K562 (cell line): ENCODE measurements around the gene ZBED2. TPM values are rescaled to one million over a fixed set of nuclear protein-coding genes. Genes with fewer than 3 reads are reported as not detected.

Experiments used
- ATAC-seq: fragments of 200-7000 bp; cut with Tn5 transposase; 3 replicates; pipeline ENCODE4 v1.9.1; 2020; ENCODE audit warnings: moderate library complexity
- BruUV-seq: library from RNA; stranded (reverse); fragments of 400-500 nt; replicated peaks from 2 replicates; lab custom pipeline; 2021; lab: Mats Ljungman, UMichigan
- CTCF ChIA-PET: fragments of 300-600 bp; formaldehyde crosslinking; extraction: SDS; loops from one replicate; lab custom pipeline; 2021; ENCODE audit warnings: low intra/inter-chr PET ratio; lab: Yijun Ruan, JAX
- POLR2A ChIA-PET: fragments of 300-600, 350-650 bp; sonication (Branson Sonifier 250); formaldehyde crosslinking; extraction: SDS; loops from one replicate; lab custom pipeline; 2021; ENCODE audit warnings: antibody characterized with exemption, inconsistent platforms; lab: Yijun Ruan, JAX
- DNase-seq, 4 experiments: peaks; one replicate each; pipeline versions ENCODE4 v3.0.0 to v3.0.0-alpha.2; 2011 to 2018; ENCODE audit warnings: low spot score in 3 of 4, mixed read lengths in 3 of 4; ENCODE audit errors: extremely low read depth in 1 of 4
- FAIRE-seq: peaks from 2 replicates; lab custom pipeline; 2011; peaks lifted over from hg19 to GRCh38; lab: Jason Lieb, UNC
- H2AFZ ChIP-seq: 2 replicates; pipeline ENCODE4 v1.6.0; 2011; ENCODE audit warnings: low read depth, low read length, control low read depth, inconsistent platforms
- H3K27ac ChIP-seq: fragments of 200-600 bp; 3 replicates; pipeline ENCODE4 v1.8.0; 2011; ENCODE audit warnings: low read depth, mild to moderate bottlenecking, control low read depth, inconsistent platforms, low read length, moderate library complexity, mixed read lengths; ENCODE audit errors: extremely low read depth
- H3K27me3 ChIP-seq, 2 experiments: fragments of 300-600 bp in 1 of 2; 2 replicates in 1 of 2; 3 replicates in 1 of 2; pipeline versions ENCODE4 v1.6.0 to v1.8.0; 2011; ENCODE audit warnings: inconsistent platforms in 2 of 2, low read length in 2 of 2, mild to moderate bottlenecking in 1 of 2, mixed read lengths in 1 of 2, moderate library complexity in 1 of 2; ENCODE audit not compliant: control insufficient read depth in 2 of 2, insufficient read depth in 2 of 2
- H3K36me3 ChIP-seq: fragments of 300-600 bp; 3 replicates; pipeline ENCODE4 v1.8.0; 2011; ENCODE audit warnings: mild to moderate bottlenecking, low read length, inconsistent platforms; ENCODE audit not compliant: control insufficient read depth, insufficient read depth
- H3K4me1 ChIP-seq, 2 experiments: fragments of 200-600 bp in 1 of 2; replicated peaks in 1 of 2; 2 replicates in 1 of 2; 3 replicates in 1 of 2; pipeline versions ENCODE4 v1.5.1 to v1.8.0; 2011; ENCODE audit warnings: inconsistent platforms in 2 of 2, low read length in 2 of 2, mild to moderate bottlenecking in 1 of 2, mixed read lengths in 1 of 2, moderate library complexity in 1 of 2; ENCODE audit not compliant: control insufficient read depth in 2 of 2, insufficient read depth in 2 of 2
- H3K4me2 ChIP-seq: 2 replicates; pipeline ENCODE4 v1.6.1; 2011; ENCODE audit warnings: low read length, control low read depth, inconsistent platforms, mixed read lengths; ENCODE audit not compliant: insufficient read depth
- H3K4me3 ChIP-seq: fragments of 200-600 bp; sonication (generic), shearing (Covaris generic); 2 replicates; pipeline ENCODE4 v1.5.1; 2016; ENCODE audit warnings: control low read depth, inconsistent platforms
- H3K79me2 ChIP-seq: fragments of 200-600 bp; 3 replicates; pipeline ENCODE4 v1.8.0; 2011; ENCODE audit warnings: low read length, inconsistent platforms; ENCODE audit not compliant: control insufficient read depth, insufficient read depth
- H3K9ac ChIP-seq, 2 experiments: 2 replicates each; pipeline versions ENCODE4 v1.6.0 to v1.6.1; 2011; ENCODE audit warnings: low read depth in 2 of 2, low read length in 2 of 2, control low read depth in 1 of 2, inconsistent platforms in 1 of 2, mild to moderate bottlenecking in 1 of 2, mixed read lengths in 1 of 2; ENCODE audit not compliant: insufficient read depth in 1 of 2
- H3K9me1 ChIP-seq: one replicate; pipeline ENCODE4 v1.6.0; 2011; ENCODE audit warnings: inconsistent platforms, mild to moderate bottlenecking, low read length, moderate library complexity; ENCODE audit not compliant: control insufficient read depth, insufficient read depth
- H3K9me3 ChIP-seq: replicated peaks from 2 replicates; pipeline ENCODE4 v1.5.1; 2011; ENCODE audit warnings: low read depth, low read length, inconsistent platforms; ENCODE audit not compliant: control insufficient read depth, insufficient read depth
- H4K20me1 ChIP-seq: replicated peaks from 2 replicates; pipeline ENCODE4 v1.6.1; 2011; ENCODE audit warnings: low read length, inconsistent platforms, mixed read lengths; ENCODE audit not compliant: control insufficient read depth, insufficient read depth
- BHLHE40 ChIP-seq: IDR thresholded peaks from 2 replicates; pipeline ENCODE4 v1.6.1; 2011; ENCODE audit warnings: low read length, improper control_type of control experiment
- CBX5 ChIP-seq: IDR thresholded peaks from 2 replicates; pipeline ENCODE4 v1.6.1; 2014; ENCODE audit warnings: low read depth, borderline replicate concordance
- ERF ChIP-seq: fragments of 450-650 bp; formaldehyde crosslinking; IDR thresholded peaks from 2 replicates; pipeline ENCODE4 v1.4.0; 2020; ENCODE audit warnings: mild to moderate bottlenecking, mixed read lengths
- FOS ChIP-seq: IDR thresholded peaks from 3 replicates; pipeline ENCODE4 v1.6.1; 2011; ENCODE audit not compliant: insufficient read length; ENCODE audit errors: extremely low read depth
- FOSL1 ChIP-seq: fragments of 200-800 bp; sonication (Bioruptor generic); conservative IDR thresholded peaks from 2 replicates; pipeline ENCODE4 v1.6.1; 2016; ENCODE audit warnings: missing genetic modification characterization, missing compliant biosample characterization
- NFATC3 ChIP-seq: fragments of 450-650 bp; IDR thresholded peaks from 2 replicates; pipeline ENCODE4 v1.6.1; 2017; ENCODE audit warnings: mild to moderate bottlenecking
- SETDB1 ChIP-seq: IDR thresholded peaks from one replicate; pipeline ENCODE4 v1.6.1; 2012; ENCODE audit warnings: low read length, control low read depth, inconsistent platforms
- SREBF2 ChIP-seq: sonication (generic); formaldehyde crosslinking; IDR thresholded peaks from 2 replicates; pipeline ENCODE4 v1.4.0; 2020; ENCODE audit warnings: mild to moderate bottlenecking, missing genetic modification reagents
- ZNF217 ChIP-seq: sonication (generic); formaldehyde crosslinking; IDR thresholded peaks from 2 replicates; pipeline ENCODE4 v1.8.0; 2022; ENCODE audit warnings: mild to moderate bottlenecking, missing genetic modification reagents
- ZNF311 ChIP-seq: fragments of 250-450 bp; sonication (Bioruptor Pico); IDR thresholded peaks from 2 replicates; pipeline ENCODE4 v1.4.0; 2020; ENCODE audit warnings: mild to moderate bottlenecking, moderate library complexity
- ZNF780A ChIP-seq: fragments of 250-450 bp; sonication (Bioruptor Pico); IDR thresholded peaks from 2 replicates; pipeline ENCODE4 v1.5.0; 2021; ENCODE audit warnings: mild to moderate bottlenecking
- WGBS: fragments of 100-300 bp; shearing (Covaris generic); methylation state at CpG from one replicate; pipeline ENCODE4 v1.1.6; 2016; ENCODE audit warnings: low coverage, mixed read lengths; ENCODE audit not compliant: insufficient coverage; ENCODE audit errors: missing lambda C conversion rate; 5-methylcytosine and 5-hydroxymethylcytosine counted together
- in situ Hi-C: fragments of 300-500 bp; cut with MboI; formaldehyde crosslinking; loops from 4 replicates; pipeline ENCODE4 v1.15.0; 2018; ENCODE audit warnings: inconsistent platforms, mixed read lengths
- intact Hi-C: fragments of 100-400 bp; cut with micrococcal nuclease; formaldehyde crosslinking; loops from 2 replicates; pipeline ENCODE4 v1.14.2; 2022
- polyA plus RNA-seq, 8 experiments: library from polyadenylated mRNA; depleted of rRNA in 4 of 8; stranded (reverse) in 5 of 8; unstranded in 3 of 8; fragments of >200 nt; fragmentation: Nextera tagmentation in 2 of 8; fragmentation: Illumina TruSeq in 1 of 8; extraction: Ambion mirVana in 2 of 8; extraction: Trizol in 1 of 8; gene quantifications; 2 replicates each; pipeline versions ENCODE4 v1.2.1 to v1.2.3, GENCODE V29; 2011 to 2014; ENCODE audit warnings: inconsistent platforms in 1 of 8, missing spikeins in 1 of 8
- total RNA-seq, 7 experiments: library from RNA; depleted of rRNA in 6 of 7; stranded (reverse); fragments of >200 nt in 6 of 7; fragmentation: Illumina TruSeq in 2 of 7; extraction: Trizol in 2 of 7; gene quantifications; 2 replicates each; pipeline versions ENCODE4 v1.2.1 to v1.2.3, GENCODE V29; 2011 to 2021; ENCODE audit warnings: low replicate concordance in 1 of 7
- TF ChIP-seq, protein P1 (sequence below): fragments of 450-650 bp; formaldehyde crosslinking; IDR thresholded peaks from 2 replicates; pipeline ENCODE4 v1.4.0; 2022; ENCODE audit warnings: missing genetic modification characterization
- TF ChIP-seq, protein P2 (sequence below): fragments of 450-650 bp; IDR thresholded peaks from 2 replicates; pipeline ENCODE4 v1.6.1; 2016; ENCODE audit warnings: mild to moderate bottlenecking
- TF ChIP-seq, protein P3 (sequence below): fragments of 250-450 bp; sonication (Bioruptor Pico); IDR thresholded peaks from 2 replicates; pipeline ENCODE4 v1.5.0; 2022; ENCODE audit warnings: mild to moderate bottlenecking

The ZBED2 gene
- total and polyA plus RNA-seq, 9 of the 15 experiments (the other 6 are each of a cell fraction or from before 2014, with no cell fraction given) = 0.11 TPM; not detected in 8

DNA sequence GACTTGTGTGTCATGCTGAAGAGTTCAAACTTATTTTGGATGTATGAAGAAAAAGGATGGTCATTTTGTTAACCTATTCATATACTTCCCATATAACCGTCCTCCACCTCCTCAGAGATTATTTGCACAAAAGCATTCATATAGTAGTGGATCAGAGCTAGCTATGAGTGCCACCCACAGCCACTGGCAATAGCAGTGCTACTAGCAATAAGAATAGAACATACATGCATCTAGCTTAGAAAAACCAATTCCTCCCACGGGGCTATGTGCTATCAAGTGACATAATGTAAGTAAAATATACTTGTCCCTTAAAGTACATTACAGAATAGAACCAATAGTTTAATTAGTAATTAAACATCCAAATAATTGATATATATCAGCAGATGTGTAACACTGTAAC, 10.3 kb upstream of the ZBED2 start:
- no TSS peak for BruUV-seq
- no peak overlapping the region for H3K4me3 ChIP-seq
- H3K4me1 ChIP-seq = no peaks in the 10 kb centered on the region
- WGBS = 13% methylated on average over 2 of the region's 2 CpGs
- ATAC-seq (no peak), FAIRE-seq (no peak)
- CTCF ChIA-PET = no interaction called here
- no peaks in the 10 kb centered on the region for H3K79me2 ChIP-seq
- H2AFZ ChIP-seq = no peak overlapping the region
- in situ Hi-C loops (no loop called here), intact Hi-C loops (no loop called here)
- H3K36me3 ChIP-seq = no peaks in the 10 kb centered on the region
- H3K4me2 ChIP-seq = no peak overlapping the region
- H3K27ac ChIP-seq = no peak overlapping the region
- no peak overlapping the region for H3K9ac ChIP-seq
- POLR2A ChIA-PET = no interaction called here
- no peaks in the 10 kb centered on the region for H3K9me3 ChIP-seq
- no peaks in the 10 kb centered on the region for H4K20me1 ChIP-seq
- no peaks in the 10 kb centered on the region for H3K9me1 ChIP-seq
- H3K27me3 ChIP-seq = no peaks in the 10 kb centered on the region
- TF ChIP-seq, protein P1, sequence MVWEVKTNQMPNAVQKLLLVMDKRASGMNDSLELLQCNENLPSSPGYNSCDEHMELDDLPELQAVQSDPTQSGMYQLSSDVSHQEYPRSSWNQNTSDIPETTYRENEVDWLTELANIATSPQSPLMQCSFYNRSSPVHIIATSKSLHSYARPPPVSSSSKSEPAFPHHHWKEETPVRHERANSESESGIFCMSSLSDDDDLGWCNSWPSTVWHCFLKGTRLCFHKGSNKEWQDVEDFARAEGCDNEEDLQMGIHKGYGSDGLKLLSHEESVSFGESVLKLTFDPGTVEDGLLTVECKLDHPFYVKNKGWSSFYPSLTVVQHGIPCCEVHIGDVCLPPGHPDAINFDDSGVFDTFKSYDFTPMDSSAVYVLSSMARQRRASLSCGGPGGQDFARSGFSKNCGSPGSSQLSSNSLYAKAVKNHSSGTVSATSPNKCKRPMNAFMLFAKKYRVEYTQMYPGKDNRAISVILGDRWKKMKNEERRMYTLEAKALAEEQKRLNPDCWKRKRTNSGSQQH (CRISPR knock-in tag) = no peak
- TF ChIP-seq BHLHE40 (no peak), SREBF2 (no peak), ZNF311 (CRISPR knock-in tag) (no peak), CBX5 (no peak), SETDB1 (no peak), FOS (no peak), NFATC3 (no peak), ZNF217 (CRISPR knock-in tag) (no peak), FOSL1 (tag) (no peak), ERF (no peak), ZNF780A (CRISPR knock-in tag) (no peak)
- TF ChIP-seq, protein P2, sequence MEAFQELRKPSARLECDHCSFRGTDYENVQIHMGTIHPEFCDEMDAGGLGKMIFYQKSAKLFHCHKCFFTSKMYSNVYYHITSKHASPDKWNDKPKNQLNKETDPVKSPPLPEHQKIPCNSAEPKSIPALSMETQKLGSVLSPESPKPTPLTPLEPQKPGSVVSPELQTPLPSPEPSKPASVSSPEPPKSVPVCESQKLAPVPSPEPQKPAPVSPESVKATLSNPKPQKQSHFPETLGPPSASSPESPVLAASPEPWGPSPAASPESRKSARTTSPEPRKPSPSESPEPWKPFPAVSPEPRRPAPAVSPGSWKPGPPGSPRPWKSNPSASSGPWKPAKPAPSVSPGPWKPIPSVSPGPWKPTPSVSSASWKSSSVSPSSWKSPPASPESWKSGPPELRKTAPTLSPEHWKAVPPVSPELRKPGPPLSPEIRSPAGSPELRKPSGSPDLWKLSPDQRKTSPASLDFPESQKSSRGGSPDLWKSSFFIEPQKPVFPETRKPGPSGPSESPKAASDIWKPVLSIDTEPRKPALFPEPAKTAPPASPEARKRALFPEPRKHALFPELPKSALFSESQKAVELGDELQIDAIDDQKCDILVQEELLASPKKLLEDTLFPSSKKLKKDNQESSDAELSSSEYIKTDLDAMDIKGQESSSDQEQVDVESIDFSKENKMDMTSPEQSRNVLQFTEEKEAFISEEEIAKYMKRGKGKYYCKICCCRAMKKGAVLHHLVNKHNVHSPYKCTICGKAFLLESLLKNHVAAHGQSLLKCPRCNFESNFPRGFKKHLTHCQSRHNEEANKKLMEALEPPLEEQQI = no peak
- TF ChIP-seq, protein P3, sequence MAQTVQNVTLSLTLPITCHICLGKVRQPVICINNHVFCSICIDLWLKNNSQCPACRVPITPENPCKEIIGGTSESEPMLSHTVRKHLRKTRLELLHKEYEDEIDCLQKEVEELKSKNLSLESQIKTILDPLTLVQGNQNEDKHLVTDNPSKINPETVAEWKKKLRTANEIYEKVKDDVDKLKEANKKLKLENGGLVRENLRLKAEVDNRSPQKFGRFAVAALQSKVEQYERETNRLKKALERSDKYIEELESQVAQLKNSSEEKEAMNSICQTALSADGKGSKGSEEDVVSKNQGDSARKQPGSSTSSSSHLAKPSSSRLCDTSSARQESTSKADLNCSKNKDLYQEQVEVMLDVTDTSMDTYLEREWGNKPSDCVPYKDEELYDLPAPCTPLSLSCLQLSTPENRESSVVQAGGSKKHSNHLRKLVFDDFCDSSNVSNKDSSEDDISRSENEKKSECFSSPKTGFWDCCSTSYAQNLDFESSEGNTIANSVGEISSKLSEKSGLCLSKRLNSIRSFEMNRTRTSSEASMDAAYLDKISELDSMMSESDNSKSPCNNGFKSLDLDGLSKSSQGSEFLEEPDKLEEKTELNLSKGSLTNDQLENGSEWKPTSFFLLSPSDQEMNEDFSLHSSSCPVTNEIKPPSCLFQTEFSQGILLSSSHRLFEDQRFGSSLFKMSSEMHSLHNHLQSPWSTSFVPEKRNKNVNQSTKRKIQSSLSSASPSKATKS = no peak
- TF ChIP-seq, all 486 proteins: peak for 0
- DNase-seq = no peak
